GM23248 (cell line): Measurements from ENCODE around the gene STK17A.

Experiments used
- EZH2 ChIP-seq: fragments of 200-600 bp; sonication (generic); IDR thresholded peaks from 2 replicates; pipeline ENCODE4 v1.6.1; 2018; ENCODE audit warnings: antibody characterized with exemption, mild to moderate bottlenecking; ENCODE audit not compliant: insufficient read depth, poor library complexity, severe bottlenecking
- EZH2phosphoT487 ChIP-seq: fragments of 200-600 bp; sonication (generic); IDR thresholded peaks from 2 replicates; pipeline ENCODE4 v1.6.1; 2018; ENCODE audit warnings: antibody characterized with exemption, moderate library complexity, mild to moderate bottlenecking, low read depth; ENCODE audit not compliant: insufficient read depth

GRCh38 chr7:43552122-43552521 lies 30.8 kb upstream of the STK17A start:
- TF ChIP-seq EZH2 (no peak), EZH2phosphoT487 (no peak)
